ENCODE data around the gene ACTN1. TPM values are rescaled to one million over a fixed set of nuclear protein-coding genes. Genes with fewer than 3 reads are reported as not detected.

Gene ACTN1
- total RNA-seq, 1 donor: 62.5 TPM

DNA sequence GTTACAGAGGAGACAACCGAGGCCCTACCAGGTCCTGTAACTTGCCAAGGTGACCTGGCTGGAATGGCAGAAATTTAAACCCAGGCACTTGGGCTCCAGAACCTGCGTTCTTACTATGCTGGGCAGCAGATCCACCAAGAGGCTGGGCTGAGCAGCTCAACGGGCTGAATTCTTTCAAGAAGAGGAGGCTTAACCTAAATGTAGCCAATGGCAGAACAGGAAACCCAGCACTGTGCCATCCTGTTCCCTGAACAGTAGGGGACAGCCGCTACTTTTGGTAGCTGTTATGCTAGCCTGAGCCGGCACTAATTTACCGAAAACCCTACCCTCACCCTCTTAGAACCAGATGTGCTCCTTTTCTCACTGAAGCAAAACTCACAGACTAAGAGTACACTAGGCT lies 86.1 kb downstream of the ACTN1 start:
- DNase-seq (ENCODE audit: low read depth in 2 of 3, low spot score in 2 of 3): no peak

DNA sequence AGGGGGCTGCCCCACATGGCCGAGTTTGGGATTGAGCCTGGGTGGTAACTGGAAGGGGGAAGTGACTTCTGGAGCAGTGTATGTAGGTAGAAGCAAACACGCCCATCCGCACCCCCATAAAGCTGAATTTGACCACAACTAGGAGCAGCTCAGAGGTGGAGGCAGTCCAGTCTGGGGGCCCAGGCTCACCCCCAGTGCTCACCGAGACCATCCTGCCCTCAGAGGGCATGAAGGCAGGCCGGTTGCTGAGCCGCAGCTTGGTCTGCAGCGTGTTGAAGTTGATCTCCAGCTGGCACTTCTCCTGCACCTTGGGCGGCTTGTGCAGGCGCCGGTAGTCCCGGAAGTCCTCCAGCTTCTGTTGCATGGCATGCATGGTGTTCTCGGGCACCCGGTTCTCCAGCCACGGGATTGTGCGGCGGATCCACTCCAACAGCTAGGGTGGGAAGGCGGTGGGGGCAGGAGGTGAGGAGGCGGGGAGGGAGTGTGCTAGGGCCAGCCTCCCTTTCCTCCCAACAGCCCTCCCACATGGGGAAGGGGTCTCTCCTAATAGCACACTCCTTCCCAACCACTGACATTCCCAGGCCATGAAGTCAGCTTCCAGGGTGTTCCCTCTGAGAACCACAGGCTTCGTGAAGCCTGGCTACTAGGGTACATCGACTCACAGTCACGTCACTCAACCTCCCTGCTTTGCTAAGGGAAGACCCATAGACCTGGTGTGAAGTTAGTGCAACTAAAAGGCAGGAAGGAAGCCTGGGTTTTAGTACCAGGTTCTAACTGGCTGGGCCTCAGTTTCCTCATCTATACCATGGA lies 87.0 kb downstream of the ACTN1 start:
- DNase-seq (ENCODE audit: low read depth in 2 of 3, low spot score in 2 of 3): no peak

DNA sequence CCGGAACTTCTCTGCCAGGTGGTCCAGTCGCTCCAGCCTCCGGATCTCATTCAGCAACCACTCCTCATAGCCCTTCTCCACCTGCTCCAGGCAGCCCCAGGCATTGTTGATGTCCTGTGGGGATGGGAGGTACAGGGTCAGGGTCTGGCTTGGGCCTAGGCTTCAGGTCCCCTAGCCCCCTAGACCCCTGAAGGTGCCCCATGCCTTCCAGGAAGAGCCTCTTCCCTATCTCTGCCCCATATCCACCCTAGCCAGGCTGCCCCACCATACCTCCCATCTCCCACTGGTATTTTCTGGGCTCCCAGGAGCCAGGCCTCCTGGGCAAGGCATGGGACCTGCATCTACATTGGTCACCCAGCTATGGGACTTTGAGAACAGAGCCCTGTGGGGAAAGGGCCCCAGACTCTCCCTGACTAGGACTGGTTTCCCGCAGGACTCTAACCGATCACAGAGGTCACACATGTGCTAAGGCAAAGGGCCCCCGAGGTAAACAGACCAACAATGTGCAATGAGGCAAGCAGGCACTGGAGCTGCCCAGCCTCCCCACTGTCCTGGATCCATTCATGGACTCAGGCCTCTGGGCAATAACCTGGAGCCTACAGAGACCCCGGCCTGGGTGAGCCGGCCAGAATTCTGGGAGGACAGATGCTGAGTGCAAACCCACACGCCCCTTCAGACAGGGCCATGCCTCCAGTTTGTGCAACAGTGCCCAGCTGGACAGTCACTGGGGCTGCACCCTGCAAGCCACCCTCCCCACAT lies 88.8 kb downstream of the ACTN1 start:
- DNase-seq (ENCODE audit: low read depth in 2 of 3, low spot score in 2 of 3): no peak

DNA sequence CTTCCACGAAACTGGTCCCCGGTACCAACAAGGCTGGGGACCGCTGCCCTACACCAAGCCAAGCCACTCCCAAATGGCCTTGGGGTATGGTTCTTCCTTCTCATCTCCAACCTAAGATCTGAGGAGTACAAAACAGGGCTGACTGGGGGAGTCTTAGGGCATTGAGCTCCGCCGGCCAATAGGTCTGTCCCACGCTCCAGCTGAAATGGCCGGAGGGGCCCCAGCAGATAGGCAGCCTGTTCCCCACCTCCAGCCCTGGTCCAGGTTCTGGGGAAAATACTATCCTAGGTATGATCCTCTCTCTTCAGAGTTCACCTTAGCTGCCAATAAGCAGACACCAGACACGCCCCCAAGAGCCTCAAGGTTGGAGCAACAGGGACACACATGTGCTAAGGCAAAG lies 90.2 kb downstream of the ACTN1 start:
- DNase-seq (ENCODE audit: low read depth in 2 of 3, low spot score in 2 of 3): no peak

DNA sequence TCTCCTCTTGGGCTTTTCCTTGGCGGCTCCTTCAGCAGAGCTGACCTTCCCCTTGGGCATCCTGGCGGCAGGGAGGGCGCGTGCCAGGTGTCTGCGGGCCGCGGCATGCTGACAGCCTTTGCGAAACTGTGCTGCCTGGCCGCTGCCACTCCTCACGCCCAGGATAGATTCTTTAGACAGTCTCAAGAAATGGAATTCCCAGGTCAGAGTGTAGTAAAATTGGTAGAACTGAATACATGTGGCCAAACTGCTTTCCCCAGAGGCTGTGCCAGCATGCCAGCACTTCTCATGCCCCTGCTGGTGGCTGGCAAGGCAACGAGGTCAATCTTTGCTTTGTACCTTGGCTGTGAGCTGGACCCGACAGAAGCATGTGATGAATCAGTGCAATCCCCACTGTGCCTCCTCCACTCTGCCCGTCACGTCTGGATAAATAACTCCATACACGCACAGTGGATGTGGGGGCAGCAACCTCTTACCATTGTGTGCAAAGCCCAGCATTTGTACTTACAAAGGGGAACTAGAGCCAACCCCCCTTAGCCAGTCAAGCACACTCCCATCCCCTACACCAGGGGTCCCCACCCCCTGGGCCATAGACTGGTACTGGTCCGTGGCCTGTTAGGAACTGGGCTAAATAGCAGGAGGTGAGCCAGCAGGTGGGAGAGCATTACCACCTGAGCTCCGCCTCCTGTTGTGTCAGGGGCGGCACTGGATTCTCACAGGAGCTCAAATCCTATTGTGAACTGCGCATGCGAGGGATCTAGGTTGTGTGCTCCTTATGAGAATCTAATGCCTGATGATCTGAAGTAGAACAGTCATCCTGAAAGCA lies 90.9 kb downstream of the ACTN1 start:
- no peak for DNase-seq (ENCODE audit: low read depth in 2 of 3, low spot score in 2 of 3)

DNA sequence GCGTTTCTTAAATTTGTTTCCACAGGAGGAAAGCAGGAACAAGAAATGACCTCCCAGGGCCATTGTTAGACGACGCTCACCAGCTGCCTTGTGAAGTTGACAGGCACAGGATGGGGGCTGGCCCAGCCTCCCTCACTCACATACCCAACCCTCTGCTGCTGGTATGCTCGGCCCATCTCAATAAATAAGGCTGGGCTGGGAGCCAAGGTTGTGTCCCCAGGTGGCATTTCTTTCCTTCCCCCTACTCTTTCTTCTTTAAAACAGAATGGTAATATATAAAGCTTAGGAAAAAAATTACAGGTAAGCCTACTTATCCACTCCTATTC lies 93.0 kb downstream of the ACTN1 start:
- DNase-seq (ENCODE audit: low read depth in 2 of 3, low spot score in 2 of 3): no peak

DNA sequence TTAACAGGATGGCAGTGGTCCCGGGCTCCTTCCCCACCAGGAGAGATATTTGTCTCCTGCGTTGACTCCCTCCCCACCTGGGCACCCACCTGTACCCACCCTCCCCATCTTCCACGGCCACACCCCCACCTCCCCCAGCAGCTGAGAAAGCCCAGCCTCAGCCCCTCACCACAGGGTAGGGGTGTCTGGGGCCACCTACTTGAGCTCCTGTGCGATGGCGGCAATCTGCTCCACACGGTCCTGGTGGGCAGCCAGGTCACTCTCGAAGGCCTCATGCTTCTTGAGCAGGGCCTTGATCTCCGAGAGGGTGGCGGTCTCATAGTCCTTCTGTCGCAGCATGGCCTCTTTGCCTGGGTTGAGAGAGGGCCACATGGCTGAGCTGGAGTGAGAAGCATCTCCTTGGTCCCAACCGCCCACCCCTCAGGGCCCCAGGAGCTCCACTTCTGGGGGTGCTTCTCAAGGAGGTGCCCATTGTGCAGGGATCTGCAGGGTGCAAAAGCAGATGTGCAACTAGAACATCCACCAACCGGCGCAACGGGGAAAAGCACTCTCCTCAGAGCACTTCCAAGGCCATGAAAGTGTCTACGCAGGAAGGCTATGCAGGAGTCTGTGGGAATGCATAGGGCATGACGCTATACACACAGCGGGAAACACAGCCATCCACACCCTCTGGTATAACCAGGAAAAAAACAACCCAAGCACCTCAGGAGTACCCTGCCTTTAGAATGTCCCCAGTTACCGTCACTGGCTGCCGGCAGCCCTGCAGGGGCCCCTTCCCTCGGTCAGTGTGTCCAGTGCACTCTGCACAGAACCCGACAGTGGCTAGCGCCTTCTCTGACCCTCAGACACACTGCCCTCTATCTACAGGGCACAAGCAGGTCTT lies 93.6 kb downstream of the ACTN1 start:
- DNase-seq (ENCODE audit: low read depth in 2 of 3, low spot score in 2 of 3): no peak

DNA sequence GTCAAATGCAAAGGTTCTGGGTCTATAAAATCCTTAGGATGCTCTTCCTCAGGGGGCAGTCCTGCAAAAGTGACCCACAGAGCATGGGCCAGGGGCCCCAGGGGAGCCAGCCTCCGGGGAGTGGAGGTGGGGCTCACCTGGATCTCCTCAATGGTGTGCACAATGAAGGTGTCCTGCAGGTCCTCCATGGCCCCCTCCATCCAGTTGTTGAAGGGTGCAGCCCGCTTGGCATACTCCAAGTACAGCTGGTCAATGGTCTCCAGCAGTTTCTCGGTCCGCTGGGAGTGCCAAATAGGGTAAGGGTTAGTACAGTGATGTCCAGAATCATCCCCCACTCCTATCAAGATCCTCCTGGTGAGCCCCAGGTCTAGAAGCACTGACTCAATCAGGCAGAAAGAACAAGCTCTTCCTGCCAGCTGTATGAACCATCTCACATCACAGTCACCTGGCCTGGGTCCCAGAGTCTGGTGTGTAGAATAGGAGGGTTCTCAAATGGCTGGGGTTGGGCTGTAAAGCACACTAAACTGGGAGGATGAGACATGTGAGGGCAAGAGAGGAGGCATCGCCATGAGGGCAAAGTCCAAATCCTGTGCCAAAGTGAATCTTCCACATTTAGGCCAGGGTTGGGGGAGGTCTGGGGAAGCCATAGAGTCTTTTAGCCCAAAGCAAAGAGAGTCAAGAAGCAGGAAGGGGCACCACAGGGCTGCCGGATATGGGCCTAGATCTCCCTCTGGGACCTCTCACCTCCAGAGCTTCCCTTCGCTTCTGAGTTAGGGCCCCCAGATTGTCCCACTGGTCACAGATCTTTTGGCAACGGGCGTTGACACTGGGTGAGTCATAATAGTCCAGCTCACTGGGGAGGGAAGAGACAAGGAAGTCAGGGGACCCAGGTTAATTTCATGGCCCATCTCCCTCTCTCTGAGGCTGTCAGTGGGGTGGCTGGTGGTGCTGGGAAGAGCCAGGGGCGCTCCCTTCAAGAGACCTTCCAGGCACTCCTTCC lies 94.8 kb downstream of the ACTN1 start:
- DNase-seq (ENCODE audit: low read depth in 2 of 3, low spot score in 2 of 3): no peak

DNA sequence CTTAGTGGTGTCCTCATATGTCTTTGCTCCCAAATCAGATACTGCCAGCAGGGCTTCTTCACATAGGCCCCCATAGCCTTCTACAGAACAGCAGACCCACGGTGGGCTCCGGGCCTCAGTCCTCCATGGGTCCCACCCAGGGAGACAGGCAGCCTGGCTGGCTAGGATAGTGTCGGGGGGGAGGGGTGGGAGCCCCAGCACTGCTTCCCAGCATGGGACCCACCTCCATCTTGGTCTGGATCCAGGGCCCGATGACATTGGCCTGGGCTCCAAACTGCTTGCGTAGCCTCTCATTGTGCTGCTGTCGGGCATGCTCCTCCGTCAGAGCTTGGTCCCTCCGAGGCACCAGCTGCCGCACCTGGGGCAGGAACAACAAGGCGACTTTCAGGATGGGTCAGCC lies 96.9 kb downstream of the ACTN1 start:
- no peak for DNase-seq (ENCODE audit: low read depth in 2 of 3, low spot score in 2 of 3)

DNA sequence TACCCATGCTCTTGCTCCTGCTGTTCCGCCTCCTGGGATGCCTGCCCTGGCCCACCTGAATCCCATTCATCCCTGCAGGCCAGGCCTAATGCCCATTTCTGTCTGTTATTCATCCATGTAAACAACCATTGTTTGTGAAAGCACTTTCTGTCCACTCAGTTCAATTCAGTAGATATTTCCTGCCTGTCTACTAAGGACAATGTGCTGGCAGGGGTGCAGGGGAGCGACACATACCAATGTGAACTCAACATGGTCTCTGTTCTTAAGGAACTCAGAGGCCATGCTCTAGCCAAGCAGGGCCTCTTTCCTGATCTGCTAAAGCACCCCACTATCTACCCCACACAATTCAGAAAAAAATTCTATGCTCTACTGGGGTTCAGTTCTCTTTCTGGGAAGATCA lies 97.7 kb downstream of the ACTN1 start:
- no peak for DNase-seq (ENCODE audit: low read depth in 2 of 3, low spot score in 2 of 3)

DNA sequence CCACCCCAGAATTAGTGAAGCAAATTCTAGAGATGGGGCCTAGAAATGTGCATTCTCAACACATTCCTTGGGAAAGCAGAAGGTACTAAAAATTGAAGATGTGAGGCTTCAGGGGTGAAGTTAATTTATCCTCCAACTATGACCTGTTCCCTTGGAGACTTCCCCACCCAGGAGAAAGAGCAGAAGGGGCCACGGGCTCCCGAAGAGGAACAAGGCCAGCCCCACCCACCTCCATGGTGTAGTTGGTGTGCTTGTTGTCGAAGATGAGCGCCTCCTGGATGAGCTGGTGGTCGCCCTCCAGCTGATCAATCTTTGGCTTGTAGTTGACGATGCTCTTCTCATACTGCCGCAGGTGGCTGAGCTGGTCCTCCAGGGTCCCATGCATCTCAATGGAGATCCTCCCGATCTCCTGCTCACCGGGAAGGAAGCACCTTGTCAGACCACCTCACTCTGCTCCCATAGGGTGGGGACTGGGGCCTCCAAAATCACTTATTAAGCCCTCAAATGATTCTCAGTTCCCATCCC lies 98.5 kb downstream of the ACTN1 start:
- DNase-seq (ENCODE audit: low read depth in 2 of 3, low spot score in 2 of 3): no peak

DNA sequence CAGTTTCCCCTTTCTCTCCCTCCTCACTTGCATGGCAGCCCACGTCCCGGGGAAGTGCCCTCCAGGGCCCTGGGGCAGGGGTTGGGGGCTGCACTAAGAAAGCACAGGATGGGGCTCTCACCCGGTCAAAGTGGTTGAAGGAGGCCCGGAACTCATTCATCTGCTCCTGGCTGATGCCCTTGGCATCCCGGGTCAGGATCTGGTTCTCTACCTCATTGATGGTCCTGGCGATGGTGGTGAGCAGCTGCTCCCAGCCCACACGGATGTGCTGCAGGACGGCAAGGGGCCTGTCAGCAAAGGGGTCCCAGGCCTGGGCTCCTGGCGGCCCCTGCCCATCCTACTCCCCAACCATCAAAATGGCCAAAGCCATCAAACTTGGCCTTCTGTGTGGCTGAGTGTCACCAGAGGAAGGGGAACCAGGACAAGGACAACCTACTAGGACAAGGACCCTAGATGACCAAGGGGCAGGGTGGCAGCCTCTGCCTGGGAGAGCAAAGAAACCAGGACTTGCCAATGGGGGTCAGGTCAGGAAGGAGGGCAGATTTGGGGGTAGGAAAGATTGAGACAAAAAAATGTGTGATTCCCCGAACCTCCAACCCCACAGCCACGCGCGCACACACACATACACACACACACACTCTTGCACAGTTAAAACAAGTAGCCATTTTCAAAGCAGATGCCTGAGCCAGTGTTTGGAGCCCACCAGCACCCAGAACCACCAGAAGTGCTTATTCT lies 99.1 kb downstream of the ACTN1 start:
- DNase-seq (ENCODE audit: low read depth in 2 of 3, low spot score in 2 of 3): no peak

DNA sequence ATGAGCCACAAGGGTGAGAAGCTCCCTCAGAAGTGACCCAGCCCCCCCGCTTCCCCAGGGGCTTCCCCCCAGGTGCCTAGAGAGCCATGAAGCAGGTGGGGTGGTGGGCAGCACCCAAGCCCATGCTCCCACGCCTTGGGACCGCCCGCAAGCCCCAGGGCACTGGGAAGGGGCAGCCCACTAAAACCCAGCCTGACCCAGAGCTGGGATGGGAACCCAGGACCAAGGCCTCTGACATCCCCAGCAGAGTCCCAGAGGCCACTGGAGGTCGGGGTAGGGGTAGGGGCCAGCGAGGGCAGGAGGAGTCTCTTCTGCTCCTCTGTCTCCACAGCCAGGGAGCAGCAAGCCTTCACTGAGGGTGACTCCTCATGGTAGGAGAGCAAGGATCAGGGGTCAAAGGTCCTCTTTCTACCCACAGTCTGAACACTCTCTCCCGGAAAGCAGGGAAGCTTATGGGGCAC lies 99.8 kb downstream of the ACTN1 start:
- DNase-seq (ENCODE audit: low read depth in 2 of 3, low spot score in 2 of 3): no peak

DNA sequence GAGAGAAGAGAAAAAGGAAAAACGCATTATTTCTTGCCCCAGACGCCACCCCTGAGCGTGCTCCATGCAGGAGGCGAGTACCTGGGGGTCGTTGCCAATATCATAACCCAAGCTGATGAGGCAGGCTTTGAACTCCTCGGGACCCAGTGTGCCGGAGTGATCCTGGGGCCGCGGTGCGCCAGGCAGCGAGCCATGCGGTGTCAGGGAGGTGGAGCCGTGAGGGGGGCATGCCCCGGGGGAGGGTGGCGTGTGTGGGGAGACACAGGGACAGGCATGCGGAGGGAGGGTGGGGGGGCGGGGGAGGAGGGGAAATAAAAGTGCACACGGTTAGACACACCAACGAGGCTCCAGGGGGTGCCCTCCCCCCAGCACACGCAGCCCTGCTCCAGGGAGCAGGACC lies 100.2 kb downstream of the ACTN1 start:
- DNase-seq (ENCODE audit: low read depth in 2 of 3, low spot score in 2 of 3): no peak

DNA sequence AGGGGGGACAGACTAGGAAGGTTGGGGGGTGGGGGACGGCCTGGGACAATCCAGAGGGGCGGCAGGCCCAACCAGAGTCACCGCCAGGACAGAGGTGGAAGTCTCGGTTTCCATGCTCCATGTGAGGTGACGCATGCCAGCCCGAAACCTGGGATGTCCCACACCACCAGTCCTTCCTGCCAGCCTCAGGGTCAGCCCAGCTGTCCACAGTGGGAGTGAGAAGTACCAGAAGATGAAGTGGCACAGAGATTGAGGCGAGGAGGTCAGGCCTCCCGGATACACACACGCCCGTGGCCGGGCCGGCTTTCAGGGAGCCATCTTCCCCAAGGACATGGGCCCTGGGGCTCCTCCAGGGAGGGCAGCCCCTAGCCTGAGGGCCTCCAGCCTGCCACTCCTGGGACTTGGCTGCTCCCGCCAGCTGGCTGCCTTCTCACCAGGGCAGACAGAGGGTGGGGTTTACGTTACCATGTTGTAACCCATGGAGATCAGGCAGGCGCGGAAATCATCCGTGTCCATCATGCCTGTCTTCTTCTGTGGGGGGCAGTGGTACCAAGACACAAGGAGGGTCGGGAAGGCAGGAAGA lies 101.0 kb downstream of the ACTN1 start:
- DNase-seq (ENCODE audit: low read depth in 2 of 3, low spot score in 2 of 3): no peak

DNA sequence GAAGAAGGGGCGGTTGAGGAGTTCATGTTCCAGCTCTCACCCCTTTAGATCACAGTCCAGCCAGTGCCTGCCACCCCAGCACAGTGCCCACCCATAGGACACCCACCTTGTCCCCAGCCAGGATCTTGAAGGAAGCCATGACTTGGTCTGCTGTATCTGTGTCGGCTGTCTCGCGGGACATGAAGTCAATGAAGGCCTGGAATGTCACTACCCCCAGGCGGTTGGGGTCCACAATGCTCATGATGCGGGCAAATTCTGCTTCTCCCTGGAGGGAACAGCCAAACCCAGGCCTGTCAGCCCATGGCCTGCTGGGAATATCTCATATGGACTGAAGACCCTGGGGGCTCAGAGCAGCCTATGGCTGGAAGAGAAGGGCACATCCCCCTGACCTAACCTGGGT lies 102.1 kb downstream of the ACTN1 start:
- no peak for DNase-seq (ENCODE audit: low read depth in 2 of 3, low spot score in 2 of 3)

DNA sequence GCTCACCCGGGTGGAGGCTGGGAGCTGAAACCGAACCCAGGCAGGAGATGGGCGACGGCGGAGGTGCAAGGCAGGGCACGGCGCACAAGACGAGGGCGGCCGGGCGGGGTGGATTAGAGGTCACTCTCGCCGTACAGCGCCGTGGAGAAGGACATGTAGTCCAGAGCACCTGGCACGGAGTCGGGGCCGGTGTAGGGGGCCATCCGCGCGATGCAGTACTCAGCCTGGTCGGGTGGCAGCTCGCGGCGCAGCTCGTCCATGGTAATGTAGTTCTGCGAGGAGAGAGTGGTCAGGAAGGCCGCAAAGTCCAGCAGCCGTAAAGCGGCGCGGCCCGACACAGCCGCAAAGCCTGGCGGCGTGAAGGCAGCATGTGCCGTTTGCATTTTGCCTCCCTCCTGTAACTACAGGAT lies 104.4 kb downstream of the ACTN1 start:
- DNase-seq (ENCODE audit: low read depth in 2 of 3, low spot score in 2 of 3): no peak

DNA sequence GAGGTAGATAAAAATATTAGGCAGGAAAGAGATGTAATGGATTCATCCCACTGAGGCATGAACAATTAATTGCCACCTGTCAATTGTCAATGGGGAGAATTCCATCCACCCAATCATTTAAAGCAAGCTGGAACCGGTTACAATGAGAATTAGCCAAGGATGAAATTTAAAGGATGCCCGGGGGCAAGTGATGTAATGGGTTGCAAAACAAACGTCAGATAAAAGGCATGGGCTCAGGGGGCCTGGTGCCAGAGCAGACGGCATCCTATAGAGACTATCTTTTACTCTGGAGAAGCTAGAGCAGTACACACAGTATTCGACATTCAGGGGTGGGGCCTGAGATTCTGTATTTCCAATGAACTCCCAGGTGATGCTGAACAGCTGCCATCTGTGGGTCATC lies 105.7 kb downstream of the ACTN1 start:
- no peak for DNase-seq (ENCODE audit: low read depth in 2 of 3, low spot score in 2 of 3)

Measured in hematopoietic multipotent progenitor cell (in vitro differentiated cells).